PC-9 (cell line): ENCODE data around the gene WDR48. TPM values are rescaled to one million over a fixed set of nuclear protein-coding genes. Genes with fewer than 3 reads are reported as not detected.

Source experiments
- BruUV-seq: library from RNA; stranded (reverse); fragments of 400-500 nt; replicated peaks from 2 replicates; lab custom pipeline; 2021; lab: Mats Ljungman, UMichigan
- CTCF ChIA-PET: fragments of 300-600 bp; sonication (Branson Sonifier 250); formaldehyde crosslinking; loops from one replicate; lab custom pipeline; 2022; ENCODE audit warnings: antibody characterized with exemption; lab: Charles Lee
- POLR2A ChIA-PET: fragments of 300-600 bp; sonication (Branson Sonifier 250); formaldehyde crosslinking; loops from one replicate; lab custom pipeline; 2022; ENCODE audit warnings: antibody characterized with exemption; ENCODE audit not compliant: unreplicated experiment; lab: Charles Lee
- DNase-seq, 2 experiments: peaks; one replicate each; pipeline versions ENCODE4 v3.0.0 to v3.0.0-alpha.2; 2015 to 2022; ENCODE audit warnings: mixed read lengths in 1 of 2
- H2AFZ ChIP-seq: fragments of 200-600 bp; sonication (generic); 2 replicates; pipeline ENCODE4 v1.8.1; 2017; ENCODE audit warnings: antibody characterized with exemption
- H3F3A ChIP-seq: fragments of 200-600 bp; sonication (generic); 2 replicates; pipeline ENCODE4 v1.8.1; 2017; ENCODE audit warnings: antibody characterized with exemption, mild to moderate bottlenecking, low read depth; ENCODE audit not compliant: insufficient read depth
- H3K27ac ChIP-seq: fragments of 200-600 bp; sonication (generic); 2 replicates; pipeline ENCODE4 v1.6.1; 2016; ENCODE audit warnings: mixed run types
- H3K27me3 ChIP-seq: fragments of 200-600 bp; sonication (generic); 2 replicates; pipeline ENCODE4 v1.6.1; 2016; ENCODE audit warnings: low read depth, mixed run types; ENCODE audit not compliant: insufficient read depth
- H3K36me3 ChIP-seq: fragments of 200-600 bp; sonication (generic); 2 replicates; pipeline ENCODE4 v1.6.1; 2016; ENCODE audit warnings: low read depth, mixed run types
- H3K4me1 ChIP-seq: fragments of 200-600 bp; sonication (generic); replicated peaks from 2 replicates; pipeline ENCODE4 v1.6.1; 2016; ENCODE audit warnings: mixed run types; ENCODE audit not compliant: insufficient read depth
- H3K4me2 ChIP-seq: fragments of 200-600 bp; sonication (generic); 2 replicates; pipeline ENCODE4 v1.6.1; 2017; ENCODE audit warnings: mixed run types
- H3K4me3 ChIP-seq: fragments of 200-600 bp; sonication (generic); 2 replicates; pipeline ENCODE4 v1.6.1; 2016; ENCODE audit warnings: mixed run types
- H3K79me2 ChIP-seq: fragments of 200-600 bp; sonication (generic); 2 replicates; pipeline ENCODE4 v1.6.1; 2017; ENCODE audit warnings: low read depth, mixed run types
- H3K9me2 ChIP-seq: fragments of 200-600 bp; sonication (generic); 2 replicates; pipeline ENCODE4 v1.8.1; 2017; ENCODE audit warnings: mild to moderate bottlenecking; ENCODE audit not compliant: insufficient read depth
- H3K9me3 ChIP-seq: fragments of 200-600 bp; sonication (generic); 2 replicates; pipeline ENCODE4 v1.8.1; 2016; ENCODE audit warnings: low read depth; ENCODE audit not compliant: insufficient read depth
- H4K20me1 ChIP-seq: fragments of 200-600 bp; sonication (generic); 2 replicates; pipeline ENCODE4 v1.8.1; 2017; ENCODE audit not compliant: insufficient read depth
- EZH2 ChIP-seq: fragments of 200-600 bp; sonication (generic); IDR thresholded peaks from 2 replicates; pipeline ENCODE4 v1.8.0; 2017; ENCODE audit warnings: antibody characterized with exemption, low read depth
- intact Hi-C: fragments of 100-400 bp; cut with micrococcal nuclease; formaldehyde crosslinking; loops from one replicate; pipeline ENCODE4 v1.10.0; 2022; ENCODE audit not compliant: unreplicated experiment
- total RNA-seq: library from RNA; stranded (reverse); gene quantifications from 2 replicates; pipeline ENCODE4 v1.2.3, GENCODE V29; 2021
- TF ChIP-seq, protein P1 (sequence below): fragments of 200-600 bp; sonication (generic); conservative IDR thresholded peaks from 2 replicates; pipeline ENCODE4 v1.6.1; 2017; ENCODE audit warnings: mixed run types, antibody characterized with exemption, mild to moderate bottlenecking, moderate library complexity

The WDR48 gene
- total RNA-seq, 1 experiment from 2014 or later: 31.2 TPM

DNA sequence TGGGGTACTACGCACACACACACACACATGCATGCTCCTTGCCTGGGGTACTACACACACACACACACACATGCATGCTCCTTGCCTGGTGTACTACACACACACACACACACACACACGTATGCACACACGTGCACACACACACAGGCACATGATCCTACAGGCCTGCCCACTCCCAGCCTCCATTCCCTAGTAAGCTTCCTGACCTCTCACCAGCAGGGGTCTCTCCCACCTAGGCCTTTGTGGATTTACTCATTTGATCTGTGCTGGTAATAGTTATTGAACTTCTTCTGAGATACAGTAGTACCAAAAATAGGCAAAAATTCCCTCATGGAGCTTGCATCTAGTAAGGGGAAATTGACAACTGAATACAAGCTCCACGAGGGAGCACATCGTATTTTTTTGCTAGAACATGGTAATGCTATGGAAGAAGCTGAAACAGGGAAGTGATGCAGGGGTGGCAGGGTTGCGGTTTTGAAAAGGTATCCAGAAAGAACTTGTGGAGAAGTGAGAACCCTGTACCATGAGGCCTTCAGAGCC, 74.8 kb downstream of the WDR48 start:
- TF ChIP-seq EZH2: no peak
- TF ChIP-seq, protein P1, sequence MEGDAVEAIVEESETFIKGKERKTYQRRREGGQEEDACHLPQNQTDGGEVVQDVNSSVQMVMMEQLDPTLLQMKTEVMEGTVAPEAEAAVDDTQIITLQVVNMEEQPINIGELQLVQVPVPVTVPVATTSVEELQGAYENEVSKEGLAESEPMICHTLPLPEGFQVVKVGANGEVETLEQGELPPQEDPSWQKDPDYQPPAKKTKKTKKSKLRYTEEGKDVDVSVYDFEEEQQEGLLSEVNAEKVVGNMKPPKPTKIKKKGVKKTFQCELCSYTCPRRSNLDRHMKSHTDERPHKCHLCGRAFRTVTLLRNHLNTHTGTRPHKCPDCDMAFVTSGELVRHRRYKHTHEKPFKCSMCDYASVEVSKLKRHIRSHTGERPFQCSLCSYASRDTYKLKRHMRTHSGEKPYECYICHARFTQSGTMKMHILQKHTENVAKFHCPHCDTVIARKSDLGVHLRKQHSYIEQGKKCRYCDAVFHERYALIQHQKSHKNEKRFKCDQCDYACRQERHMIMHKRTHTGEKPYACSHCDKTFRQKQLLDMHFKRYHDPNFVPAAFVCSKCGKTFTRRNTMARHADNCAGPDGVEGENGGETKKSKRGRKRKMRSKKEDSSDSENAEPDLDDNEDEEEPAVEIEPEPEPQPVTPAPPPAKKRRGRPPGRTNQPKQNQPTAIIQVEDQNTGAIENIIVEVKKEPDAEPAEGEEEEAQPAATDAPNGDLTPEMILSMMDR: peak; percentile 53
- BruUV-seq: no TSS peak
- H3K36me3 ChIP-seq: no peaks in the 10 kb centered on the region
- CTCF ChIA-PET: interaction anchor here (0.6 to 3.8 kb wide), 7 partner anchors 19 to 162 kb away, joined by 3 to 30 read pairs (median 5); partner anchors contain the start of genes GORASP1 and TTC21A
- peak overlapping the region; percentile 56 for H3K4me2 ChIP-seq
- H3K79me2 ChIP-seq: no peaks in the 10 kb centered on the region
- no peaks in the 10 kb centered on the region for H3K9me2 ChIP-seq
- H3K27me3 ChIP-seq: no peaks in the 10 kb centered on the region
- H3K4me1 ChIP-seq: peaks cover 41% of the 10 kb centered on the region
- H2AFZ ChIP-seq: no peak overlapping the region
- DNase-seq: peak in 1 of 2 experiments; percentile 29
- no peaks in the 10 kb centered on the region for H3K9me3 ChIP-seq
- POLR2A ChIA-PET: interaction anchor here (0.6 to 1.1 kb wide), 5 partner anchors 14 to 259 kb away, joined by 3 to 14 read pairs (median 6); no protein-coding TSS in a partner anchor
- H3K4me3 ChIP-seq: no peak overlapping the region
- H3K27ac ChIP-seq: peak overlapping the region; percentile 68
- H4K20me1 ChIP-seq: no peaks in the 10 kb centered on the region
- peaks cover 26% of the 10 kb centered on the region for H3F3A ChIP-seq
- intact Hi-C loops: loop anchor here (1.0 kb wide), 3 partner anchors 25 to 63 kb away; no protein-coding TSS in a partner anchor

DNA sequence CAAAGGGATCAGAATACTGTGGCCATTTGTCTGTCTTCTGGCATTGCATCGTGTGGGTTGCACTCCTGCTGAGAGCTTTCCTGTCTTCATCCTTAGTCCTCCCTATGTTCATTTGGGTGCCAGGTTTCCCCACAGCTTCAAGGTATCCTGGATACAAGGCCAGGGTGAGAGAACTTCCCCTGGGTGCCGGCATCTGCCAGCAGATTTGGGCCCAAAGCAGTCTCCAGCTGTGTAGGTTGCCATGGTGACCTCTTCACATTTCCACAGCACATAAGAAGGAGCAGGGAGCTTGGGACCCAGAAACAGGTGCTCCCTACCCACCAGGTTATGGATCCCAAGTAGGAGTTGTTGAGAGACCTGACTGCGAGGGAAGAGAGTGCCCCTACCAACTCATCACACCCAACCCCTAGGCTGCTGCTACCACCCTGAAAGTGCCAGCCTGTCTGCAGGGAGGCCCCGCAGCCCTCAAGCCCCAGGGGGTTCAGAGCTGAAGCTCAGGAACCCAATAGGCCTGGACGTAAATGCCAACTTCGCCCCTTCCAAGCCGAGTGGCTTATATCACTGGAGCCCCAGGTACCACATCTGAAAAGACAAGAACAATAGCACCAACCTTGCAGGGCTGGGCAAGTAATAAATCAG, 75.6 kb downstream of the WDR48 start:
- peaks cover 48% of the 10 kb centered on the region for H3K4me1 ChIP-seq
- no peak for DNase-seq
- H3F3A ChIP-seq: peaks cover 34% of the 10 kb centered on the region
- H3K9me2 ChIP-seq: no peaks in the 10 kb centered on the region
- no peaks in the 10 kb centered on the region for H3K79me2 ChIP-seq
- no peaks in the 10 kb centered on the region for H3K36me3 ChIP-seq
- no peaks in the 10 kb centered on the region for H3K9me3 ChIP-seq
- H4K20me1 ChIP-seq: no peaks in the 10 kb centered on the region
- POLR2A ChIA-PET: no interaction called here
- BruUV-seq: no TSS peak
- peak overlapping the region; percentile 56; the same call in 1 of the 2 replicates for H3K4me2 ChIP-seq
- no peak overlapping the region for H3K4me3 ChIP-seq
- no peak overlapping the region for H2AFZ ChIP-seq
- CTCF ChIA-PET: interaction anchor here (0.6 to 3.8 kb wide), 6 partner anchors 24 to 161 kb away, joined by 3 to 30 read pairs (median 6); no protein-coding TSS in a partner anchor
- H3K27ac ChIP-seq: peak overlapping the region; percentile 68; the same call in 1 of the 2 replicates
- intact Hi-C loops: no loop called here
- TF ChIP-seq, protein P1: no peak
- no peak for TF ChIP-seq EZH2
- H3K27me3 ChIP-seq: no peaks in the 10 kb centered on the region

DNA sequence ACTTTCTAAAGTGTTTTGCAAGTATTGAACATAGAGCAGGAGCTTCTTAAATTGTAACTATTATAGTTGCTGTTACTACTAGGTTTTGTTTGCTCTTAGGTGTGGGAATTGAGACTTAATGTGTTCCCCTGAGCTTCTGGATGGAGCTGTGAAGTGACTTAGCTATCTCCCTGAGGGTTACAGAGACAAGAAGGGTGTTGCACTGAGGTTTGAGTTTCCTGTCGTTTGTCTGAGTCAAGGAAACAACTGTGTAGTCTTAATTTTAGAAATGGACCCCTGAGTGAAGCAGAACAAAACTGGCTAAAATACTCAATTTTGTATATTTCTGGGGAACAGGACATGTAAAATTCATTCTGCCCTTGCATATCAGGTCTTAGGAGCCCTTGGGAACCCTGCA, 76.1 kb downstream of the WDR48 start:
- H4K20me1 ChIP-seq: no peaks in the 10 kb centered on the region
- H3K79me2 ChIP-seq: no peaks in the 10 kb centered on the region
- no peak for DNase-seq
- BruUV-seq: no TSS peak
- CTCF ChIA-PET: interaction anchor here (1.1 kb wide), 2 partner anchors 69 to 161 kb away, joined by 3 to 4 read pairs; no protein-coding TSS in a partner anchor
- POLR2A ChIA-PET: no interaction called here
- H3K27ac ChIP-seq: no peak overlapping the region
- intact Hi-C loops: no loop called here
- H3K4me3 ChIP-seq: no peak overlapping the region
- peaks cover 53% of the 10 kb centered on the region for H3K4me1 ChIP-seq
- no peaks in the 10 kb centered on the region for H3K9me3 ChIP-seq
- no peak overlapping the region for H3K4me2 ChIP-seq
- H3F3A ChIP-seq: peaks cover 39% of the 10 kb centered on the region
- no peak overlapping the region for H2AFZ ChIP-seq
- no peaks in the 10 kb centered on the region for H3K36me3 ChIP-seq
- no peaks in the 10 kb centered on the region for H3K9me2 ChIP-seq
- TF ChIP-seq EZH2: no peak
- TF ChIP-seq, protein P1: no peak
- no peaks in the 10 kb centered on the region for H3K27me3 ChIP-seq
